Right atrium auricular region (tissue), 2 donors: ENCODE results near the gene CPNE5. TPM values are rescaled to one million over a fixed set of nuclear protein-coding genes. Genes with fewer than 3 reads are reported as not detected.

ENCODE experiments used
- DNase-seq: peaks from one replicate; pipeline ENCODE4 v3.0.0-alpha.2; 2019; ENCODE audit warnings: low spot score
- H3K27ac ChIP-seq, 2 donors: fragments of 200-600 bp; sonication (generic); 1 replicate in 1 of 2; 2 replicates in 1 of 2; pipeline ENCODE4 v1.5.1; 2016 to 2019
- H3K27me3 ChIP-seq, 2 donors: fragments of 200-600 bp; sonication (generic); one replicate each; pipeline versions ENCODE4 v1.5.1 to v1.6.0; 2017 to 2019
- H3K36me3 ChIP-seq: fragments of 200-600 bp; sonication (generic); one replicate; pipeline ENCODE4 v1.5.1; 2016
- H3K4me1 ChIP-seq, 2 donors: fragments of 200-600 bp; sonication (generic); one replicate each; pipeline versions ENCODE4 v1.5.1 to v1.6.0; 2017 to 2019
- H3K4me3 ChIP-seq, 2 donors: fragments of 200-600 bp; sonication (generic); 1 replicate in 1 of 2; 2 replicates in 1 of 2; pipeline ENCODE4 v1.5.1; 2017 to 2019; ENCODE audit warnings: mild to moderate bottlenecking in 1 of 2, moderate library complexity in 1 of 2
- H3K9me3 ChIP-seq, 2 donors: fragments of 200-600 bp; sonication (generic); one replicate each; pipeline ENCODE4 v1.5.1; 2019
- total RNA-seq, 2 donors: library from RNA; depleted of rRNA; stranded (reverse); fragments of >200 nt; gene quantifications; one replicate each; pipeline ENCODE4 v1.1.0, GENCODE V29; 2016
- TF ChIP-seq, protein P1 (sequence below), 2 donors: fragments of 200-600 bp; sonication (generic); IDR thresholded peaks; one replicate each; pipeline ENCODE4 v1.5.1; 2019; ENCODE audit warnings: antibody characterized with exemption in 2 of 2

The CPNE5 gene
- 10 to 100 TPM; 36.7 to 47.4 TPM for total RNA-seq

GRCh38 chr6:36838896-36839748, at the start of gene CPNE5:
CPNE5 (minus strand) TSS chr6:36839444; CDS start chr6:36839377, 67 bp downstream.
- TF ChIP-seq, protein P1, sequence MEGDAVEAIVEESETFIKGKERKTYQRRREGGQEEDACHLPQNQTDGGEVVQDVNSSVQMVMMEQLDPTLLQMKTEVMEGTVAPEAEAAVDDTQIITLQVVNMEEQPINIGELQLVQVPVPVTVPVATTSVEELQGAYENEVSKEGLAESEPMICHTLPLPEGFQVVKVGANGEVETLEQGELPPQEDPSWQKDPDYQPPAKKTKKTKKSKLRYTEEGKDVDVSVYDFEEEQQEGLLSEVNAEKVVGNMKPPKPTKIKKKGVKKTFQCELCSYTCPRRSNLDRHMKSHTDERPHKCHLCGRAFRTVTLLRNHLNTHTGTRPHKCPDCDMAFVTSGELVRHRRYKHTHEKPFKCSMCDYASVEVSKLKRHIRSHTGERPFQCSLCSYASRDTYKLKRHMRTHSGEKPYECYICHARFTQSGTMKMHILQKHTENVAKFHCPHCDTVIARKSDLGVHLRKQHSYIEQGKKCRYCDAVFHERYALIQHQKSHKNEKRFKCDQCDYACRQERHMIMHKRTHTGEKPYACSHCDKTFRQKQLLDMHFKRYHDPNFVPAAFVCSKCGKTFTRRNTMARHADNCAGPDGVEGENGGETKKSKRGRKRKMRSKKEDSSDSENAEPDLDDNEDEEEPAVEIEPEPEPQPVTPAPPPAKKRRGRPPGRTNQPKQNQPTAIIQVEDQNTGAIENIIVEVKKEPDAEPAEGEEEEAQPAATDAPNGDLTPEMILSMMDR (IDR thresholded peaks at IDR 0.05): no peak
- peaks cover 0 to 70% of the 10 kb centered on the region in 2 donors for H3K4me1 ChIP-seq
- DNase-seq: no peak
- no peaks in the 10 kb centered on the region for H3K9me3 ChIP-seq
- peaks cover 13% of the 10 kb centered on the region for H3K36me3 ChIP-seq
- H3K4me3 ChIP-seq: peak within 1 kb of the TSS; percentile 49 to 64
- no peaks in the 10 kb centered on the region for H3K27me3 ChIP-seq
- H3K27ac ChIP-seq: peak within 1 kb of the TSS; percentile 85 to 91

GRCh38 chr6:36888115-36888643, 48.9 kb upstream of the CPNE5 start:
- H3K4me3 ChIP-seq: no peak overlapping the region
- H3K27ac ChIP-seq: no peak overlapping the region
- no peak for DNase-seq
- H3K9me3 ChIP-seq: no peaks in the 10 kb centered on the region
- TF ChIP-seq, protein P1 (IDR thresholded peaks at IDR 0.05): no peak
- H3K4me1 ChIP-seq: peaks cover 0 to 28% of the 10 kb centered on the region in 2 donors
- no peaks in the 10 kb centered on the region for H3K27me3 ChIP-seq
- no peaks in the 10 kb centered on the region for H3K36me3 ChIP-seq

DNA sequence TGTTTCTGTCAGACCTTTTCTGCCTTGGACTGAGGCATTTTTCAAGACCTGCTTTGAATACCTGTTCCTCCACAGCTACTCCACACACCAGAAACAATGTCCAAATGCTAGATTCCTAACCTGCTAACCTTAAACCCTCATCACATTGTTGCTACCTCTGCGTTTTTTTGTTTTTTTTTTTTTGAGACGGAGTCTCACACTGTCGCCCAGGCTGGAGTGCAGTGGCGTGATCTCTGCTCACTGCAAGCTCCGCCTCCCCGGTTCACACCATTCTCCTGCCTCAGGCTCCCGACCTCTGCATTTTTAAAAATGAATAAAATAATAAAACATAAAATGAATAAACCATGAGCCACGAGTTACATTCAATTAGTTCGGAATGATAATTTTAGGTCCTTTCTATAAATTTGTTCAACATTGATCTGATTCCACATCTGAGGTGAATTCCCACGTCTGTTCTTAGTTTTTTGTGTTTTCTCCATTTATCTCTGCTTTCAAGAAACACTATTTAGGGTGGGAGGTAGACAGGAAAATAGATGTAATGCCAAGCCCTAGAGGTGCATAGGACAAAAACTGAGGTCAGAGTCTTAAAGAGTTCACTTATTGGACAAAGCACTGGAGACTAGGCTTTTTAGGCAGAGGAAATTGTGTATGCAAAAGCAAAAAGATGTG, 47.8 kb upstream of the CPNE5 start:
- Histone ChIP-seq H3K9me3 (no peaks in the 10 kb centered on the region), H3K4me3 (no peak overlapping the region), H3K27me3 (no peaks in the 10 kb centered on the region), H3K27ac (peak overlapping the region in 1 of 2 donors; percentile 87), H3K36me3 (no peaks in the 10 kb centered on the region), H3K4me1 (peaks cover 0 to 28% of the 10 kb centered on the region in 2 donors)
- TF ChIP-seq, protein P1 (IDR thresholded peaks at IDR 0.05): no peak
- DNase-seq: no peak

DNA sequence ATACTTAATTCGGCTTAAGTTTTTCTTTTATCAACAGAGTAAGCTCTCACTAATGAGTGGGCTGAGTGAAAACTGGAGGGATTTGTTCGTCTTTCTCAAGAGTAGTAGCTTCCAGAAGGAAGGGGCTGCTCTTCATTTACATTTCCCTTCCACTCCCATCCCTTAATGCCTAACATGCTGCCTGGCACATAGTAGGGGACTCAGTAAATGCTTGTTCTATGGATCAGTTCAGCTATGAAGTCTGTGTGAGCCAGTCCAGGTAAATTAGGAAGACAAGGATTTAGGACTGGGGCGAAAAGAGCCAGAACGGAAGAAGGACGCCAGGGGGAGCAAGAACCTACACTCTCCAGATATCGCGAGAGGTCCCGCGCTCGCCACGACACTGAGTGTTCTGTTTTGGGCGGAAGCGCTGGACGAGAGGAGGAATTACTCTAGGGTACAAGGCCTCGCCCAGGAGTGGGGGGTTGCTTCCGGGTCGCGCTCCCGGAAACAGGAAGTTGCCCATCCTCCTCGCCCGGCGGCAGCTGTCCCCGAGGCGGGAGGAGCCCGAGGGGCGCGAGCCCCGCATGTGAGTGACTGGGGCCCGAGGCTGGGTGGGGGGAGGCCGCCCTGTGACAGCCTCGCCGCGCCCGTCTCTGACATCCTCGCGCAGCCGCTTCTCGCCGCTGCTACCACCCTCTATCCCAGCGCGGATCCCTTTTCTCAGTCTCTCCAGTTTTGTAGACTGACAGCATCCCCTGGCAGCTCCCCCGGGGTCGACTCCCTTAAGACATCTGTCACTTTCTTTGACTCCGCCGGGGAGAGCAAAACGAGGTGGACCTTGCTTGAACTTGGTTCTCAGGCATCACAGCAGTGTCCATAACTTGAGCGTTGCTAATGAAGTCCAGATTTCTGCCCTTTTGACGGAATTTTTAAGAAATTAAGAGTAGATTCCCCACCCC, 46.5 kb upstream of the CPNE5 start, which contains the start of gene C6orf89:
TSS of gene C6orf89 (plus strand) at position 492 of the 941 bp plus-strand sequence. CDS start 13,493 bp downstream, outside the sequence.
- peaks cover 0 to 28% of the 10 kb centered on the region in 2 donors for H3K4me1 ChIP-seq
- H3K27ac ChIP-seq: peak within 1 kb of the TSS; percentile 87 to 92
- peak; percentile 99 for DNase-seq
- no peaks in the 10 kb centered on the region for H3K36me3 ChIP-seq
- peak within 1 kb of the TSS; percentile 71 to 81 for H3K4me3 ChIP-seq
- TF ChIP-seq, protein P1 (IDR thresholded peaks at IDR 0.05): peak; percentile 72 to 91
- no peaks in the 10 kb centered on the region for H3K27me3 ChIP-seq
- no peaks in the 10 kb centered on the region for H3K9me3 ChIP-seq

- Histone ChIP-seq H3K27me3 (no peaks in the 10 kb centered on the region), H3K27ac (peak overlapping the region in 1 of 2 donors; percentile 92)
- TF ChIP-seq, protein P1 (IDR thresholded peaks at IDR 0.05): no peak
These were observed 45.4 kb upstream of the CPNE5 start for GRCh38 chr6:36884610-36885009.

More at GRCh38 chr6:36884610-36885009, 45.4 kb upstream of the CPNE5 start:
- Histone ChIP-seq H3K36me3 (no peaks in the 10 kb centered on the region), H3K4me3 (no peak overlapping the region), H3K9me3 (no peaks in the 10 kb centered on the region), H3K4me1 (peaks cover 0 to 28% of the 10 kb centered on the region in 2 donors)
- no peak for DNase-seq
